Measurements from ENCODE around the gene MTIF3.
A peak's percentile ranks its signal among the peaks of the same experiment; 100 is the strongest.

MTIF3 gene

GRCh38 chr13:27449936-27450828, at the start of gene MTIF3:
MTIF3 (minus strand) TSS chr13:27450564; CDS start chr13:27440448, 10,116 bp downstream.
- POLR2A ChIA-PET = interaction anchor here (1.0 to 2.9 kb wide), 3 partner anchors 23 to 170 kb away, joined by 3 to 16 read pairs (median 14); partner anchors contain the start of genes GTF3A, LNX2 and POLR1D
- peaks cover 3% of the 10 kb centered on the region; the same call in 1 of the 2 replicates for H3K4me1 ChIP-seq (ENCODE audit: control insufficient read depth, insufficient read depth, low read length)
- CTCF ChIA-PET = interaction anchor here (0.6 to 2.0 kb wide), 2 partner anchors 376 to 534 kb away, joined by 3 to 5 read pairs; no protein-coding TSS in a partner anchor
- TF ChIP-seq ATF2 (tag by site-specific recombination; IDR thresholded peaks at IDR 0.05; ENCODE audit: low read depth) (no peak), ZNF704 (tag by site-specific recombination; IDR thresholded peaks at IDR 0.05) (no peak), ZBTB17 (tag by site-specific recombination; IDR thresholded peaks at IDR 0.05) (peak; percentile 65), YY2 (tag by site-specific recombination; IDR thresholded peaks at IDR 0.05) (0 out of 2 replicates have a peak, but pooled peaks have one; percentile 18), ZNF521 (tag by site-specific recombination; IDR thresholded peaks at IDR 0.05) (no peak), ZNF610 (tag by site-specific recombination; IDR thresholded peaks at IDR 0.05; ENCODE audit: borderline replicate concordance) (peak; percentile 93), HIC1 (tag by site-specific recombination; IDR thresholded peaks at IDR 0.05) (peak; percentile 88), ZNF629 (tag by site-specific recombination; IDR thresholded peaks at IDR 0.05) (peak; percentile 65), ZNF571 (tag by site-specific recombination; IDR thresholded peaks at IDR 0.05) (no peak), ZFHX2 (tag by site-specific recombination; conservative IDR thresholded peaks at IDR 0.05) (peak; percentile 78), SCRT2 (tag by site-specific recombination; IDR thresholded peaks at IDR 0.05) (peak; percentile 89), ZFP37 (tag by site-specific recombination; IDR thresholded peaks at IDR 0.05) (peak; percentile 87; the same call in 1 of the 2 replicates), ZNF324 (tag by site-specific recombination; IDR thresholded peaks at IDR 0.05) (peak; percentile 32; the same call in 1 of the 2 replicates), ZNF362 (tag by site-specific recombination; IDR thresholded peaks at IDR 0.05) (0 out of 2 replicates have a peak, but pooled peaks have one; percentile 19), ZEB2 (tag by site-specific recombination; IDR thresholded peaks at IDR 0.05) (peak; percentile 95), ZNF2 (tag by site-specific recombination; IDR thresholded peaks at IDR 0.05) (0 out of 2 replicates have a peak, but pooled peaks have one; percentile 20), PBX3 (CRISPR knock-in tag; IDR thresholded peaks at IDR 0.05) (no peak), OVOL3 (tag by site-specific recombination; IDR thresholded peaks at IDR 0.05) (no peak), PRDM10 (tag by site-specific recombination; IDR thresholded peaks at IDR 0.05) (peak; percentile 85), ZNF561 (tag by site-specific recombination; IDR thresholded peaks at IDR 0.05; ENCODE audit: borderline replicate concordance) (peak; percentile 33; the same call in 1 of the 2 replicates), ZNF239 (tag by site-specific recombination; IDR thresholded peaks at IDR 0.05) (no peak), ZNF677 (tag by site-specific recombination; IDR thresholded peaks at IDR 0.05) (no peak), ZNF335 (tag by site-specific recombination; conservative IDR thresholded peaks at IDR 0.05) (peak; percentile 92)

More at GRCh38 chr13:27449936-27450828, at the start of gene MTIF3:
- H3K27ac ChIP-seq (ENCODE audit: extremely low read depth, low read depth, low read length) = peak within 1 kb of the TSS; percentile 95
- no peaks in the 10 kb centered on the region for H3K9me3 ChIP-seq (ENCODE audit: control insufficient read depth, insufficient read depth, low read depth, low read length)
- H3K36me3 ChIP-seq (ENCODE audit: control insufficient read depth in 2 of 2, insufficient read depth in 1 of 2, low read length in 2 of 2) = no peaks in the 10 kb centered on the region
- H3K4me3 ChIP-seq (ENCODE audit: low read depth, low read length) = peak within 1 kb of the TSS; percentile 79
